Fibroblast of lung (primary cell): ENCODE results near the gene WDR36.

Source experiments
- CTCF ChIP-seq, 2 donors: IDR thresholded peaks in 1 of 2; conservative IDR thresholded peaks in 1 of 2; 1 replicate in 1 of 2; 2 replicates in 1 of 2; pipeline ENCODE4 v1.5.1; 2011 to 2012; ENCODE audit warnings: low read length in 2 of 2, control low read depth in 1 of 2, inconsistent platforms in 1 of 2, low read depth in 1 of 2, mild to moderate bottlenecking in 1 of 2
- EZH2 ChIP-seq: IDR thresholded peaks from 2 replicates; pipeline ENCODE4 v1.5.1; 2012; ENCODE audit warnings: low read length, control low read depth, mild to moderate bottlenecking; ENCODE audit errors: missing control alignments

- no peak for TF ChIP-seq CTCF (conservative IDR thresholded peaks at IDR 0.05 in 1 of 2, IDR thresholded peaks at IDR 0.05 in 1 of 2; ENCODE audit: low read depth in 1 of 2, low read length in 2 of 2)
- no peak for TF ChIP-seq EZH2
Observed at GRCh38 chr5:111076091-111076490, 16.1 kb upstream of the WDR36 start.
